T-cell (primary cell): Measurements from ENCODE around the gene TSACC. TPM values are rescaled to one million over a fixed set of nuclear protein-coding genes. Genes with fewer than 3 reads are reported as not detected.

ENCODE experiments used
- ATAC-seq, 4 experiments: fragments of 200-7000 bp in 3 of 4; fragments of 150-1000 bp in 1 of 4; cut with Tn5 transposase; replicated peaks in 1 of 4; 1 replicate in 3 of 4; 2 replicates in 1 of 4; pipeline ENCODE4 v1.10.0; 2021; ENCODE audit warnings: moderate library complexity in 3 of 4, mild to moderate bottlenecking in 2 of 4, moderate number of reproducible peaks in 1 of 4
- CTCF ChIA-PET, 2 donors: fragments of 300-600 bp; sonication (Branson Sonifier 250); formaldehyde crosslinking; loops; one replicate each; lab custom pipeline; 2022; ENCODE audit warnings: antibody characterized with exemption in 2 of 2; lab: Charles Lee
- POLR2A ChIA-PET, 2 donors: fragments of 300-600 bp; sonication (Branson Sonifier 250); formaldehyde crosslinking; loops; one replicate each; lab custom pipeline; 2022; ENCODE audit warnings: antibody characterized with exemption in 2 of 2; lab: Charles Lee
- DNase-seq, 35 experiments: peaks; one replicate each; pipeline versions ENCODE4 v3.0.0 to v3.0.0-alpha.2; 2013 to 2023
- H3K27ac ChIP-seq: one replicate; pipeline ENCODE4 v1.5.1; 2013; ENCODE audit warnings: low read length
- H3K27me3 ChIP-seq, 2 experiments: replicated peaks in 1 of 2; 1 replicate in 1 of 2; 2 replicates in 1 of 2; pipeline versions ENCODE4 v1.6.1 to v1.7.0; 2013; ENCODE audit warnings: low read length in 1 of 2, mixed read lengths in 1 of 2; ENCODE audit not compliant: control insufficient read depth in 2 of 2, insufficient read depth in 2 of 2; ENCODE audit errors: extremely low read depth in 1 of 2
- H3K36me3 ChIP-seq, 2 donors: 1 replicate in 1 of 2; 2 replicates in 1 of 2; pipeline versions ENCODE4 v1.6.1 to v1.7.0; 2013; ENCODE audit warnings: low read length in 1 of 2; ENCODE audit not compliant: control insufficient read depth in 2 of 2, insufficient read depth in 1 of 2; ENCODE audit errors: extremely low read depth in 1 of 2
- H3K4me1 ChIP-seq, 2 experiments: 1 replicate in 1 of 2; 2 replicates in 1 of 2; pipeline versions ENCODE4 v1.6.1 to v1.7.0; 2013; ENCODE audit warnings: low read length in 2 of 2, mixed read lengths in 1 of 2; ENCODE audit not compliant: insufficient read depth in 2 of 2, control insufficient read depth in 1 of 2; ENCODE audit errors: extremely low read depth in 1 of 2
- H3K4me3 ChIP-seq, 2 donors: 1 replicate in 1 of 2; 2 replicates in 1 of 2; pipeline versions ENCODE4 v1.5.1 to v1.7.0; 2013; ENCODE audit warnings: mild to moderate bottlenecking in 2 of 2, low read length in 1 of 2, moderate library complexity in 1 of 2; ENCODE audit not compliant: control insufficient read depth in 1 of 2; ENCODE audit errors: extremely low read depth in 1 of 2
- H3K9me3 ChIP-seq: 2 replicates; pipeline ENCODE4 v1.7.0; 2013
- H3K27ac Mint-ChIP-seq, 2 donors: one replicate each; pipeline ENCODE4 v1.8.0; 2020 to 2021; ENCODE audit warnings: mild to moderate bottlenecking in 2 of 2, mixed read lengths in 2 of 2
- H3K27me3 Mint-ChIP-seq, 2 donors: one replicate each; pipeline ENCODE4 v1.8.0; 2021 to 2022; ENCODE audit warnings: mixed read lengths in 2 of 2
- H3K36me3 Mint-ChIP-seq: one replicate; pipeline ENCODE4 v1.8.0; 2021; ENCODE audit warnings: mixed read lengths
- H3K4me1 Mint-ChIP-seq, 3 donors: one replicate each; pipeline ENCODE4 v1.8.0; 2020 to 2022; ENCODE audit warnings: mixed read lengths in 3 of 3, mild to moderate bottlenecking in 1 of 3
- H3K4me3 Mint-ChIP-seq, 3 donors: one replicate each; pipeline ENCODE4 v1.8.0; 2020 to 2022; ENCODE audit warnings: mild to moderate bottlenecking in 3 of 3, mixed read lengths in 3 of 3, moderate library complexity in 3 of 3
- H3K9me3 Mint-ChIP-seq, 3 donors: one replicate each; pipeline ENCODE4 v1.8.0; 2020 to 2022; ENCODE audit warnings: mixed read lengths in 3 of 3
- WGBS: methylation state at CpG from one replicate; pipeline ENCODE4 v1.1.5; 2013; ENCODE audit warnings: missing lambda C conversion rate; ENCODE audit not compliant: insufficient coverage; 5-methylcytosine and 5-hydroxymethylcytosine counted together
- total RNA-seq, 35 experiments: library from RNA in 6 of 35; stranded (reverse) in 6 of 35; fragments of 120-200 nt in 1 of 35; gene quantifications; one replicate each; pipeline versions ENCODE4 v1.2.1 to v1.2.4 and lab custom pipeline; 2013 to 2026

The TSACC gene
- total RNA-seq, 5 donors from 2014 or later (not counting 1 experiment from before 2014, with no cell fraction given), result 0.93 TPM; not detected in 4

GRCh38 chr1:156295391-156295947 is 42.9 kb upstream of the TSACC start, which contains the start of gene GLMP:
GLMP (minus strand) TSS chr1:156295679; CDS start chr1:156295645, 34 bp downstream.
- 4% methylated on average over 7 of the region's 17 CpGs for WGBS
- Histone ChIP-seq H3K9me3 (no peaks in the 10 kb centered on the region), H3K4me3 (peak within 1 kb of the TSS; percentile 70 to 95), H3K27me3 (no peaks in the 10 kb centered on the region), H3K4me1 (peaks cover 8 to 20% of the 10 kb centered on the region in 2 experiments), H3K27ac (no peak within 1 kb of the TSS), H3K36me3 (peaks cover 9 to 22% of the 10 kb centered on the region in 2 donors)
- Mint-ChIP-seq H3K4me1 (peaks cover 23 to 25% (median 25%) of the 10 kb centered on the region in 3 donors), H3K4me3 (peak within 1 kb of the TSS; percentile 87 to 90 (median 88)), H3K27ac (peak within 1 kb of the TSS; percentile 83 to 88), H3K27me3 (no peaks in the 10 kb centered on the region), H3K36me3 (no peaks in the 10 kb centered on the region), H3K9me3 (no peaks in the 10 kb centered on the region)
- CTCF ChIA-PET, result interaction anchor here in 1 of 2 donors (0.6 to 1.0 kb wide), 3 partner anchors 12 to 63 kb away, joined by 3 to 4 read pairs (median 3); no protein-coding TSS in a partner anchor
- peak; percentile 22 to 74 (median 53) for DNase-seq
- POLR2A ChIA-PET, result interaction anchor here in 1 of 2 donors (0.7 kb wide), 1 partner anchor 116 kb away, joined by 4 read pairs; no protein-coding TSS in a partner anchor
- peak; percentile 83 to 96 (median 91) for ATAC-seq

GRCh38 chr1:156298852-156299357 is 39.4 kb upstream of the TSACC start, which contains the start of gene VHLL:
VHLL (minus strand) TSS chr1:156299307; CDS start chr1:156299189, 118 bp downstream.
- Histone ChIP-seq H3K27me3 (no peaks in the 10 kb centered on the region), H3K9me3 (no peaks in the 10 kb centered on the region), H3K36me3 (peaks cover 0 to under 1% of the 10 kb centered on the region in 2 donors), H3K4me1 (peaks cover 8 to 19% of the 10 kb centered on the region in 2 experiments), H3K4me3 (no peak within 1 kb of the TSS), H3K27ac (no peak within 1 kb of the TSS)
- H3K27me3 Mint-ChIP-seq, result no peaks in the 10 kb centered on the region
- H3K36me3 Mint-ChIP-seq, result no peaks in the 10 kb centered on the region
- ChIA-PET POLR2A (interaction anchor here in 1 of 2 donors (0.6 kb wide), 1 partner anchor 18 kb away, joined by 3 read pairs; no protein-coding TSS in a partner anchor), CTCF (interaction anchor here in 1 of 2 donors (0.9 kb wide), 1 partner anchor 9 kb away, joined by 3 read pairs; no protein-coding TSS in a partner anchor)
- ATAC-seq, result no peak
- no peak within 1 kb of the TSS for H3K27ac Mint-ChIP-seq
- H3K4me3 Mint-ChIP-seq, result no peak within 1 kb of the TSS
- no peak for DNase-seq
- peaks cover 14 to 20% (median 19%) of the 10 kb centered on the region in 3 donors for H3K4me1 Mint-ChIP-seq
- WGBS, result 97% methylated on average over 19 of the region's 19 CpGs
- H3K9me3 Mint-ChIP-seq, result no peaks in the 10 kb centered on the region

- ChIA-PET CTCF (interaction anchor here in 1 of 2 donors (0.6 kb wide), 1 partner anchor 41 kb away, joined by 3 read pairs; no protein-coding TSS in a partner anchor), POLR2A (no interaction called here)
- H3K4me1 Mint-ChIP-seq, result no peaks in the 10 kb centered on the region
These were observed 35.1 kb upstream of the TSACC start for GRCh38 chr1:156303241-156303640.

GRCh38 chr1:156305215-156305614 is 33.1 kb upstream of the TSACC start:
- DNase-seq (no peak), ATAC-seq (no peak)
- Histone ChIP-seq H3K4me1 (no peaks in the 10 kb centered on the region), H3K27ac (no peak overlapping the region), H3K36me3 (peaks cover 3 to 29% of the 10 kb centered on the region in 2 donors), H3K9me3 (no peaks in the 10 kb centered on the region), H3K27me3 (no peaks in the 10 kb centered on the region), H3K4me3 (no peak overlapping the region)
- ChIA-PET CTCF (no interaction called here), POLR2A (interaction anchor here in 1 of 2 donors (0.6 kb wide), 1 partner anchor 15 kb away, joined by 3 read pairs; no protein-coding TSS in a partner anchor)
- Mint-ChIP-seq H3K27ac (no peak overlapping the region), H3K4me3 (no peak overlapping the region), H3K36me3 (peaks cover 19% of the 10 kb centered on the region), H3K4me1 (no peaks in the 10 kb centered on the region), H3K9me3 (no peaks in the 10 kb centered on the region), H3K27me3 (no peaks in the 10 kb centered on the region)
- WGBS, result 100% methylated on average over 1 of the region's 2 CpGs

More at GRCh38 chr1:156303241-156303640, 35.1 kb upstream of the TSACC start:
- H3K4me3 ChIP-seq, result no peak overlapping the region
- no CpG with 5 or more reads among the region's 4 CpGs for WGBS
- H3K4me3 Mint-ChIP-seq, result no peak overlapping the region
- no peak for ATAC-seq
- H3K9me3 Mint-ChIP-seq, result no peaks in the 10 kb centered on the region
- H3K4me1 ChIP-seq, result no peaks in the 10 kb centered on the region
- H3K27ac Mint-ChIP-seq, result peak overlapping the region in 1 of 2 donors; percentile 2
- H3K27me3 Mint-ChIP-seq, result no peaks in the 10 kb centered on the region
- no peak overlapping the region for H3K27ac ChIP-seq
- H3K9me3 ChIP-seq, result no peaks in the 10 kb centered on the region
- peaks cover 9% of the 10 kb centered on the region for H3K36me3 Mint-ChIP-seq
- peaks cover 3 to 11% of the 10 kb centered on the region in 2 donors for H3K36me3 ChIP-seq
- no peak for DNase-seq
- H3K27me3 ChIP-seq, result no peaks in the 10 kb centered on the region

- Mint-ChIP-seq H3K9me3 (no peaks in the 10 kb centered on the region), H3K27me3 (no peaks in the 10 kb centered on the region), H3K36me3 (peaks cover 28% of the 10 kb centered on the region), H3K4me1 (no peaks in the 10 kb centered on the region), H3K4me3 (no peak overlapping the region), H3K27ac (peak overlapping the region in 1 of 2 donors; percentile 20)
- ChIA-PET CTCF (interaction anchor here in 1 of 2 donors (0.6 to 1.1 kb wide), 2 partner anchors 9 to 12 kb away, joined by 3 read pairs; partner anchors contain the start of gene VHLL), POLR2A (no interaction called here)
- ATAC-seq, result no peak
- Histone ChIP-seq H3K27ac (no peak overlapping the region), H3K9me3 (no peaks in the 10 kb centered on the region), H3K36me3 (peaks cover 3 to 53% of the 10 kb centered on the region in 2 donors), H3K4me3 (no peak overlapping the region), H3K27me3 (no peaks in the 10 kb centered on the region), H3K4me1 (no peaks in the 10 kb centered on the region)
- no peak for DNase-seq
These were observed 30.2 kb upstream of the TSACC start for GRCh38 chr1:156308078-156308477.

GRCh38 chr1:156310962-156311361 is 27.4 kb upstream of the TSACC start:
- H3K36me3 ChIP-seq, result peaks cover 7 to 72% of the 10 kb centered on the region in 2 donors
- H3K4me1 ChIP-seq, result no peaks in the 10 kb centered on the region
- 90% methylated on average over 5 of the region's 6 CpGs for WGBS
- ChIA-PET POLR2A (no interaction called here), CTCF (no interaction called here)
- Mint-ChIP-seq H3K27me3 (no peaks in the 10 kb centered on the region), H3K9me3 (no peaks in the 10 kb centered on the region), H3K4me3 (no peak overlapping the region), H3K4me1 (no peaks in the 10 kb centered on the region), H3K27ac (no peak overlapping the region), H3K36me3 (peaks cover 37% of the 10 kb centered on the region)
- ATAC-seq, result no peak
- no peaks in the 10 kb centered on the region for H3K27me3 ChIP-seq
- no peaks in the 10 kb centered on the region for H3K9me3 ChIP-seq
- H3K4me3 ChIP-seq, result no peak overlapping the region
- DNase-seq, result no peak
- H3K27ac ChIP-seq, result no peak overlapping the region
